GM18517 (cell line): ENCODE measurements around the gene OR8H1.

Source experiments
- ATAC-seq: cut with Tn5 transposase; IDR thresholded peaks from one replicate; pipeline ENCODE4 v1.9.1; 2021; ENCODE audit warnings: mild to moderate bottlenecking, moderate library complexity; ENCODE audit not compliant: unreplicated experiment

Gene OR8H1, protein sequence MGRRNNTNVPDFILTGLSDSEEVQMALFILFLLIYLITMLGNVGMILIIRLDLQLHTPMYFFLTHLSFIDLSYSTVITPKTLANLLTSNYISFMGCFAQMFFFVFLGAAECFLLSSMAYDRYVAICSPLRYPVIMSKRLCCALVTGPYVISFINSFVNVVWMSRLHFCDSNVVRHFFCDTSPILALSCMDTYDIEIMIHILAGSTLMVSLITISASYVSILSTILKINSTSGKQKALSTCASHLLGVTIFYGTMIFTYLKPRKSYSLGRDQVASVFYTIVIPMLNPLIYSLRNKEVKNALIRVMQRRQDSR

DNA sequence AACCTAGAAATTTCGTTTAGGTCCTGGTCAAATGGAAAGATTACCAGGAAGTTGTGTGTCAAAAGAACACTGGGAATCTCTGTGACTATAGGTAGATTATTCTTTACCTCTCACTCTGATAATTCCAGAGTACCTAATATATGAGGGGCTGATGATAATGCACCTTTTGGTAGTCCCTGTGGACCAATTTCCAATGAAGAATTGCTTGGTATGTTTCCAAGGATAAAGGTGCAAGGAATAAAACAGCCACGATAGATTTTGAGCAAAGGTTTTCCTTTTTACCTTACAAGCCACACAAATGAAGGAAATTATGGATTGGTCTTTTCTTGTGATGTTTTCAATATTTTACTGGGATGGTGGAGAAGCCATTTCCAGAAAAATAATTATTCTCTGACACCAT, at the start of gene OR8H1:
TSS of gene OR8H1 (minus strand) at position 101 of the 400 bp plus-strand sequence. CDS start 1,192 bp downstream, outside the sequence.
- no peak for ATAC-seq

DNA sequence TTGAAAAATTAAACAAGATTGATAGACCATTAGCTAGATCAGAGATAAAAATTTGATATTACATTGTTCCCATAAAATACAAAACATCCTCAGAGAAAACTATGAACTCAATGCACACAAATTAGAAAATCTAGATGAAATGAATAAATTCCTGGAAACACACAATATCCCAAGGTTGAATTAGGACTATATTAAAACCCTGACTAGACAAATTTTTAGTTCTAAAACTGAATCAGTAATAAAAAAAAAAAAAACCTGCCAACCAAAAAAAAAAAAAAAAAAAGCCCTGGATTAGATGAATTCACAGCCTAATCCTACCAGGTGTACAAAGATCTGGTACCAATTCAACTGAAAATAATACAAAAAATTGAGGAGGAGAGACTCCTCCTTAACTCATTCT, 48.2 kb upstream of the OR8H1 start:
- ATAC-seq, result no peak

DNA sequence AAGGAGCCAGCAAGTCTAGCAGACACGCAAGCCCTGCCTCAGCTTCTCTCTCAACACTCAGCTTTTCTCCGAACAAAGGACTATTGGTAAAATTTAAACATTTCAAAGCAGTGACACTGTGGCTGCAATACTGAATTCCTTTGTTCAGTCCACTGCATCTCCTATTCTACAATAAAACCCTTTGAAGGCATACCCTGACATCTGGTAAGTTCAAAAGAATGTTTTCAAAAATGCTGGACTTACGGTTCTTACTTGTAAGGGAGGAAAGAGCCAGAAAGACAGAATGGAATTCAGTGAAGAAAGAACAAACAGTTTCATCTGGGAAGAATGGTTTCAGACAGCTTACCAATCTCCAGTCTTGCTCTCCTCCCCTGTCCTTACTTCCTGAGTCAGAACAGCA, 41.1 kb upstream of the OR8H1 start:
- no peak for ATAC-seq

DNA sequence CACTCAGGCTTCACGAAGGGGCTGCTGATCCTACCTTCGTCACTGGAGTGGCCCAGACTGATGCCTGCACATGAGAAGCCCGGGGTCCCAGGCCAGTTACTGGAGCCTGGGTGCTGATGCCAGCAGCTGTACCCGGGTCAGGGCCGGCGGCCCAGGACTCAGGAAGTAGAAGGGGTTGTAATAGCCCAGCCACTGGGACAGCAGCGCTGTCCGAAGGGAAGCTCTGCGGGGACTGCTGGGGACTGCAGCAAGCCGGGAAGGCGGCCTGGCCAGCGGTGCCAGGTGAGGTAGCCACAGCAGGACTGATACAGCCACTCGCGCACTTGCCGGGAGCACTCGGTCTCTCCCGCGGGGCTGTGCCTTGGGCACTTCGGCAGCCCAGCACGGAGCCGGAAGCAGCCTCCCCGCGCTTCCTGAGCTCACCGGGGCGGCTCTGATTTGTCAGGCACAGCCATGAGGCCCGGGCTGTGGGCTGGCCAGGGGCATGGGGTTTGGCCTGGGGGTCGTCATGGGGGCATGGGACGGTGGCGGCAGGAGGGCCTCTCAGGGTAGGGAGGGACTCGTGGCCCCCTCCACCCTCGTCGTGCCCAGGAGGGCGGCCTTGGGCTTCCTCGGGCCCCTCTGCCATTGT, 39.9 kb upstream of the OR8H1 start:
- ATAC-seq, result no peak

DNA sequence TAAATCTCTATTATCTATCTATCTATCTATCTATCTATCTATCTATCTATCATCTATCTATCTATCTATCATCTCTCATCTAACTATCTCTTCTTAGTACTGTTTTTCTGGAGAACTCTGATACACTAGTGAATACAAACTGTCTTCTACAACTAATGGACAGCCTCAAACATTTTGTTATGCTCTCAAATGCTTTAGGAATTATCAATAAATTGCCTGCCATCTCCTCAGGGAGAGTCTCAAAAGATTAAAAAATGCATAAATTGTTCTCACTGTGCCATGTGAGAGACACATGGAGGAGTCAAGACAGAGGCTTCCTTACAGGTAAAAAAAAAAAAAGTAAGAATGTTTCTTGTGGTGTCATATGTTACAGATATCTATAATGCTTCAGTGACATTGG, 22.8 kb upstream of the OR8H1 start, which contains the start of gene OR8K3:
TSS of gene OR8K3 (plus strand) at position 301 of the 400 bp plus-strand sequence. CDS start 3,163 bp downstream, outside the sequence.
- ATAC-seq, result no peak

DNA sequence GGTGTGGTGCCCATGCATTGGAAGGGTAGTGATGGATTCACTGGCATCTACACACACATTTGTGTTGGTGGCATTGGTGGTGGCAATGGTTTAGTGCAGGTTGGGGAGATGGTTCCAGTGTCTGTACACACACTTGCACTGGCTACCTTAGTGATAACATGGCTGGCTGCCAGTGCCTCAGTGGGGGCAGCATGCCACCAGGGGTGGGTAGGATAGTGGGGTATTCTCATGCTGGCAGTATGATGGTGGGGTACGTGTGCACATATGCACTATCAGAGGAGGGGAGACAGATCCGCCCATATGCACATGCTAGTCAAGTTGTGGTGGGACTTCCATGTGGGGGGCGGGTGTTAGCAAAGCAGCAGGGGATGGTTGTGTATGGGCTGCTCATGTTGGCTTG, 15.8 kb upstream of the OR8H1 start:
- no peak for ATAC-seq

DNA sequence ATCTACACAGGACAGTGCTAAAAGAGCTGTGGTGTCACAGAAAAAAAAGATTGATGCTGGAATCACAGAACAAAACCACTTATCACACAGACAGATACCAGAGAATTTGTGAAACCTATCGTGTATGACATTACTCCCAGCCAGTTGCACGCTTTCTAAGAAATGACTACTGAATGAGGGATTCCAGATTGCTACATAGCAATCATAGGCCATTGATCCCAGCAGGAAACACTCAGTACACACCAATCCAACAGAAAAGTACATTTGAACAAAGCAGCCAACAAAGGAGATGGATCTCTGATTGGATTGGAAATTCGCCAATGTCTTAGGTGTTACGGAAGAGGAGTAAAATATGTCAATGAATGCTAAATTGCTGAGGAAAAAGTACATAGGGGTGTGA, 4.8 kb upstream of the OR8H1 start:
- no peak for ATAC-seq

DNA sequence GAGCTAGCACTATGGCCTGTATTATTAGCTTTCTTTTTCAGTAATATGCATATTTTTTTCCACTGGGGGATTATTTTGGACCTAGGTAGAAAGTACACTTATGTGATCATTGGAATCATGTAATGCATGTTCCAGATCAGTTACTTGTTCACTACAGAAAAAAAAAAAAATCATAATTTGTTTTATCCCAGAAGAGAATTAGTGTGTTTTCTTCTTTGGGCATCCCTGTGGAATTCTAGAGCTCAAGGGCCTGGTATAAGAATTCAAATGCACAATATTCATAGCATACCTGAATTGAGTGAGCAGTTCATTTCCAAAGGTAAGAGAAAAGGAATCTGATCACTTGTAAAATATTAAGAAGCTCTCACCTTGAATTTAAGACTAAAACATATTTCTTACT, 18.2 kb downstream of the OR8H1 start, which contains the start of gene OR5T1:
TSS of gene OR5T1 (plus strand) at position 301 of the 400 bp plus-strand sequence. CDS start 1,485 bp downstream, outside the sequence.
- ATAC-seq, result no peak

DNA sequence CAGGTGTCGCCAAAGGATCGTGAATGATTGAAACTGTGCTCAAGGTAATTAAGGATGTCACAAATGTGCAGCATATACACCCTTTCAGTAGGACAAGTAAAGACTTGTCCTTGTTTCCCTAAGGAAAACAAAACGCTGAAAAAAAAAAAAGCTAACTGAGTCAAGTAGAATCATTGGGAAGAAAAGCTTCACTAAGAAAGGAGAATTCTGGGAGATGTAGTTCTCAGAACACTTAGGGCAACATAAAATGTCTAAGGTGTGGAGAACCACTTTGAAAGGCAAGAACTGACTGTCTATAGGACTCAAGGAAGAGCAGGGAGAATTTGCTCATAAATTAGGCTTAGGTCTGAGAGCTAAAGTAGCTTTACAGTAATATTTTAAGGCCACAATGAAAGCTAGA, 21.0 kb downstream of the OR8H1 start:
- no peak for ATAC-seq

DNA sequence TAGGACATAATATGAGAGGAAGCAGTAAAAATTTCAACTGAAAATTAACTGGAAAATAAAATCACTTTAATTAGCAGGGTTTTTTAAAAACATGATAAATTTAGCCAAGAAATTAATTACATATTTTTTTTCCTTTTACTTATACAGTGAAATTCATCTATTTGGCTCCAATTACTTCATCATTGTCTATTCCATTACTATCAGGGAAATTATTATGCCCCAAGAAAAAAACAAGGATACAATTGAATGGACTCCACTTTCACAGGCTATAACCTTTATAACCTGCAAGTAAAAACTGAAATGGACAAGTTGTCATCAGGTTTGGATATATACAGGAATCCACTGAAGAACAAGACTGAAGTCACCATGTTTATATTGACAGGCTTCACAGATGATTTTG, 40.1 kb downstream of the OR8H1 start, which contains the start of gene OR5T3:
TSS of gene OR5T3 (plus strand) at position 301 of the 400 bp plus-strand sequence. CDS start at position 301, 0 bp downstream.
- no peak for ATAC-seq
